ENCODE data around the gene ARHGAP10.

The ARHGAP10 gene

DNA sequence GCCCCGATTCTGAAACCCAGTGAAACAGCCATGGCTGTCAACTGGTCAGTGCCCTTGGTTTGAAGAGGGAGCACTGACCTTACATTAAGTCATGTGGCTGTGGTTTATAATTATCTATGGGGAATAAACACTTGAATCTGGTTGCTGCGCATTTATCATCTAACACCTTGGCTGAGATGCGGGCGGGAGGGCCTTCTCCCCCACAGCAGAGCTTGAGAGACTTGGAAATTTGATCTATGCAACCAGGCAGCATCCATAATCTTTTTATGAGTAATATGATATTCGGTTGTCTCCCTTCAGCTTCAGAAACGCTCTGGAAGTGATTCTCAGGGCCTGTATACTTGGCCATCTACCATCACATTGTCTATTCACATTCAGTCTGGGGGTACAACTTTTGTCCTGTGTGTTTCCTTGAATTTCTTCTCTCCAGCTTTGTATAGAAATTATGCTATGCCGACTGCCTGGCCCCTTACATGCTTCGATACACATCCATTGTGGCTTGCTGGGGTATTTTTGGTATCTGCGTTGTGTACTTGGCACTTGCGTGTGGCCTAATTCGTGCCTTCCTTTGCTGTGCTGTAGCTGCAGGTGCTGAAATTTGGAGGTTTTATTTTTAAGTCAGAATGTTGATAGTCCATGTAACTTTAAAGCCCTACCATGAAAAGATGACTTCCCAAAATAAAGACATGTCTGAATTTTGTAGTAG, 321.6 kb downstream of the ARHGAP10 start:
- Mint-ChIP-seq H3K4me3 (no peak overlapping the region), H3K27ac (no peak overlapping the region), H3K27me3 (ENCODE audit: low read depth) (no peaks in the 10 kb centered on the region), H3K9me3 (no peaks in the 10 kb centered on the region), H3K4me1 (ENCODE audit: low read depth) (peaks cover 50% of the 10 kb centered on the region), H3K36me3 (ENCODE audit: low read depth) (peaks cover 8% of the 10 kb centered on the region)

DNA sequence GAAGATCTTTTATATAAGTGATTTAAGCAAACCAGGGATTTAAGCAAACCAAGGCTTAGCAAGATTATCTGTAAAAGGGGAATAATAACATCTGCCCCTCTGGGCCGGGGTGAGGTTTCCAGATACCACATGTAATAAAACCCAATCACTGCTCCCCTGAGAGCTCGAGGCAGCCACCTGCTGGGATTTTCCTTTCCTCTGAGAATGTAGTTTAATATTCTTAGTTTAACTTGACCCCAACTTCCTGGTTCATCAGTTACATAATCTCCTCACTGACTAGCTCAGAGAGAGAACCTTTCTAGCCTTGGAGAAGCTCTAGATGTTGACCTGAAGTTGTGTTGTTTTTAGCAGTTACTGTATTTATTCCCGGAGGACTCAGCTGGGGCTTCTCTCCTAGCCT, 322.4 kb downstream of the ARHGAP10 start:
- no peaks in the 10 kb centered on the region for H3K27me3 Mint-ChIP-seq (ENCODE audit: low read depth)
- peak overlapping the region; percentile 45 for H3K27ac Mint-ChIP-seq
- peaks cover 57% of the 10 kb centered on the region for H3K4me1 Mint-ChIP-seq (ENCODE audit: low read depth)
- H3K9me3 Mint-ChIP-seq: no peaks in the 10 kb centered on the region
- no peak overlapping the region for H3K4me3 Mint-ChIP-seq
- H3K36me3 Mint-ChIP-seq (ENCODE audit: low read depth): peaks cover 8% of the 10 kb centered on the region

GRCh38 chr4:148055844-148056243, 324.0 kb downstream of the ARHGAP10 start:
- Mint-ChIP-seq H3K27ac (no peak overlapping the region), H3K9me3 (no peaks in the 10 kb centered on the region), H3K4me3 (no peak overlapping the region), H3K36me3 (ENCODE audit: low read depth) (peaks cover 12% of the 10 kb centered on the region), H3K4me1 (ENCODE audit: low read depth) (peaks cover 63% of the 10 kb centered on the region), H3K27me3 (ENCODE audit: low read depth) (no peaks in the 10 kb centered on the region)

DNA sequence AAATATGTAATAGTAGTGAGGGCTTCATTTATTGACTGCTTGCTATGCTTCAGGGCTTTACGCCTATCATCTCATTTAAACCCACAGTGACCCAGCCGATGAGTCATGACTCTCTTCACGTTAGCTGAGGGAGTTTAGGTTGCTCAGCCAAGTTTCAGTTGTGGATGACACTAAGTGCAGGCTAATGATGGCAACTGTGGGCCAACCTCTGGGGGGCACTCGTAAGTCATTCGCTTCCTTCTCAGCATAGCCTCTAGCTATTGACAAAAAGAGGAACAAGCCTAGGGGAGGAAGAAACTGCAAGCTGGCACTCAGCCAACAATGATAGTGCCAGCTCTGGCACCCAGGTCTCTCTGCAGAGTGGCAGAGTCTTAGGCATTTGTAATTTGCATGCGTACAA, 325.0 kb downstream of the ARHGAP10 start:
- H3K4me1 Mint-ChIP-seq (ENCODE audit: low read depth): peaks cover 66% of the 10 kb centered on the region
- no peaks in the 10 kb centered on the region for H3K27me3 Mint-ChIP-seq (ENCODE audit: low read depth)
- no peak overlapping the region for H3K4me3 Mint-ChIP-seq
- peak overlapping the region; percentile 5 for H3K27ac Mint-ChIP-seq
- H3K9me3 Mint-ChIP-seq: no peaks in the 10 kb centered on the region
- H3K36me3 Mint-ChIP-seq (ENCODE audit: low read depth): peaks cover 12% of the 10 kb centered on the region

DNA sequence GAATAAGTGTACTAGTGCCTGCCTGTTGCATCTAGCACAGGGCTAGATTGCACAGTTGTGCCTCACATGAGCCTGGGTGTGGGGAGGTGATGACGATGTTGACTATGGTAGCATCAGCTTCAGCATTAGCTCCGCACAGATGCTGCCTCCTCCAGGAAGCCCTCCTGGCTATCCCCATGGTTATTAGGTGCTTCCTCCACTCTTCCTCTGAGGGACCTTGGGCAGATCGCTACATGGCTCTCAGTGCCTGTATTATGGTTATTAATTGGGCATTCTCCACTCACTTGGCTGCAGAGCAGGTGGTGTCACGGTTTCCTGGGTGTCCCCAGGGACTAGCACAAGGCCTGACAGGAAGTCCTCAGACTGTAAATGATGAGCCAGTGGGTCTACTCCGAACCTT, 325.6 kb downstream of the ARHGAP10 start:
- H3K4me1 Mint-ChIP-seq (ENCODE audit: low read depth): peaks cover 61% of the 10 kb centered on the region
- H3K27me3 Mint-ChIP-seq (ENCODE audit: low read depth): no peaks in the 10 kb centered on the region
- no peaks in the 10 kb centered on the region for H3K9me3 Mint-ChIP-seq
- no peak overlapping the region for H3K27ac Mint-ChIP-seq
- peaks cover 11% of the 10 kb centered on the region for H3K36me3 Mint-ChIP-seq (ENCODE audit: low read depth)
- H3K4me3 Mint-ChIP-seq: no peak overlapping the region

DNA sequence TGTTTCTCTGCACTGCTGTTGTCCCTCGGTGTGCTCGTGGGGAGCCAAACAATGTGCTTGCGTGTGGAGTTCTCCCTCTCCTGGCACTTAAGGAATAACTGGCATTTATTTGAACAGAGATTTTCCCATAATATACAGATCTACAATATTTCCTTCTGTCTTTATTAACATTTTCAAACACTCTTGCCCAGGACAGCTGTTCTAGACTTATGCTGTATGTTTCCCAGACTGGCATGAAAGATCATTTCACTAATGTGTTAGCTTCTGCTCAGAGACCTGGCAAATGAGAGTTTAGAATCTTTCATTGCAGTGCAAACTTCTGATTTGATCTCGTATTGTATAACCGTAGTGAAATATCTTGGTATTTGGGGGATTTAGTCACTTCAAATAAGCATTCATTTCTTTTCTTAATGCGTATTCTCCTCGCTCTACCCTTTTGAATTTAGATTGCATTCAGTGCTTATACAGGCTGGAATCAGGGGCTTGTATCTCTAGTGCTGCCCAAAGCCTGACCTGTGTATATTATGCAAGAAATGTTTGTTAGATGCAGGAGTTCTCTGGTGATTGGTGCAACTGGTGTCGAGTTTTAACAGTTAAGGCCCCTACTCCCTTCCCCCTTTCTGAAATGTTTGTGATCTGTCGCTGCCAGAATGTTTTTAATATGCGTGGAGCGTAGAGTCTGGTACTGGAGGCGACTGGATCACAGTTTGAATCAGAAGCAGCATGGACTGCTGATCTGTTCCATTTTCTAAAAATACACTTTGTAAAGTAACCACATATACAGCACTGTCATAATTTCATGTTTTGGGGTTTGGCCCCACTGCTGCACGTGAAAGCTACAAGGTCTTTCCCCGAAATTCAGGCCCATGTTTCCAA, 326.3 kb downstream of the ARHGAP10 start:
- H3K27me3 Mint-ChIP-seq (ENCODE audit: low read depth): no peaks in the 10 kb centered on the region
- H3K27ac Mint-ChIP-seq: no peak overlapping the region
- H3K36me3 Mint-ChIP-seq (ENCODE audit: low read depth): peaks cover 8% of the 10 kb centered on the region
- H3K9me3 Mint-ChIP-seq: no peaks in the 10 kb centered on the region
- no peak overlapping the region for H3K4me3 Mint-ChIP-seq
- peaks cover 55% of the 10 kb centered on the region for H3K4me1 Mint-ChIP-seq (ENCODE audit: low read depth)

DNA sequence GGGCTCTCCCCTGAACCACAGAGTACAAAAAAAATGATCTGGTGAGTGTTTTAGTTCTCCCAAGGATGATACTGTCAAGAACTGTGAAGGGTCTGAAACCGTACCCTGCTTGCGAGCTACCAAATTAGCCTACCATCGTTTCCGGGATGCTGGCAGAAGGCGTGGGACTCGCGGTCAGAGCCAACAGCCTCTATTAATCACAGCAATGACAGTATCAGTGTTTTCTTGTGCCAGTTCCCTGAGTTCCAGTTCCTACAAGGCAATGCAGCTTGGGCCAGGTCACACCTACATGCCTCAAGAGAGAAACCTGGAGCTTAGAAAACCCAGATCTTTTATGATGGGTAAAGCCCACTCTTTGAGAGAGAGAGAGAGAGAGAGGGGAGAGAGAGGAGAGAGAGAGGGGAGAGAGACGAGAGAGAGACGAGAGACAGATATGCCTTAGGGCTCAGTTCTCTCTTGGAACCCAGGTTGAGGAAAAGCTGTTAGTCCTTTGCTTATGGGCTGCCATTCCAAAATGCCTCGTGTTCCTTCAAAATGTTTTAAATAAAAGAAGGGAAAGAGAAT, 327.8 kb downstream of the ARHGAP10 start:
- no peaks in the 10 kb centered on the region for H3K27me3 Mint-ChIP-seq (ENCODE audit: low read depth)
- no peaks in the 10 kb centered on the region for H3K9me3 Mint-ChIP-seq
- H3K4me3 Mint-ChIP-seq: peak overlapping the region; percentile 69
- peaks cover 40% of the 10 kb centered on the region for H3K4me1 Mint-ChIP-seq (ENCODE audit: low read depth)
- H3K36me3 Mint-ChIP-seq (ENCODE audit: low read depth): peaks cover 9% of the 10 kb centered on the region
- peak overlapping the region; percentile 67 for H3K27ac Mint-ChIP-seq

- H3K9me3 Mint-ChIP-seq: no peaks in the 10 kb centered on the region
- H3K27me3 Mint-ChIP-seq (ENCODE audit: low read depth): no peaks in the 10 kb centered on the region
- peak overlapping the region; percentile 80 for H3K27ac Mint-ChIP-seq
- peaks cover 39% of the 10 kb centered on the region for H3K4me1 Mint-ChIP-seq (ENCODE audit: low read depth)
- peaks cover 11% of the 10 kb centered on the region for H3K36me3 Mint-ChIP-seq (ENCODE audit: low read depth)
- peak overlapping the region; percentile 71 for H3K4me3 Mint-ChIP-seq
These were observed 328.6 kb downstream of the ARHGAP10 start for GRCh38 chr4:148060264-148061140.

DNA sequence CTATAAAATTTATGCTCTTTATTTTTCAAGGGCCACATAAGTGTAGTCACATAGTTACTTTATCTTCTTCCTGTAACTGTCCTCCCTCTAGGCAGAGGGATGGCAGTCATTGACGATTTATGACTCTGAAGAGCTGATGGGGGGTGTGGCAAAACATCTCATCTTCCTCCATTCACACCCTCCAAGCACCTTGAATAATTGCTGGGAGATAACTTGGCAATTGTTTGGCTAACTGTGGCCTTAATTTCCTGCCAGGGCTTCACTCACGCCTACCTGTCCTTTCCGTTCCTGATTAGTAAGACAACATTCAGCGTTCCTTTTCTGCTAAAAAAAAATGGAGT, 329.2 kb downstream of the ARHGAP10 start:
- H3K27ac Mint-ChIP-seq: peak overlapping the region; percentile 80
- H3K4me3 Mint-ChIP-seq: peak overlapping the region; percentile 71
- no peaks in the 10 kb centered on the region for H3K9me3 Mint-ChIP-seq
- peaks cover 11% of the 10 kb centered on the region for H3K36me3 Mint-ChIP-seq (ENCODE audit: low read depth)
- H3K27me3 Mint-ChIP-seq (ENCODE audit: low read depth): no peaks in the 10 kb centered on the region
- peaks cover 35% of the 10 kb centered on the region for H3K4me1 Mint-ChIP-seq (ENCODE audit: low read depth)

DNA sequence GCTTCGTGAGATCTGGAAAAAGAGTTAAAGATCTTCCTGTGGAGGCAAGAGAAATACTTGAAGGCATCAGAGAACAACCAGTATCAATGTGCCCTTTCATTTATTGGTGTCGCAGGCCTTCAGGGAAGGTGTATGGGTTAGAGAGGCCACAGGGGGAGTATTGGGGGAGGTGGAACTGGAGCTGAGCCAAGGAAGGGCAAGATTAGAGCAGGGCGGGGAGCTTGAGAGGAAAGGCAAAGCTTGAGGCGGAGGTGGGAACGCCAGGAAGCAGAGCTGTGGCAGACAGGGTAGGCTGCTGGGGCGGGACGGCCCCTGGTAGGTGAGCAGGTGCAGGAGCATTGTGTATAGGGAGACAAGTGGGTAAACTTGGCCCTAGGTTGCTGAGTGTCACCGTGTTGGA, 329.9 kb downstream of the ARHGAP10 start:
- H3K27ac Mint-ChIP-seq: no peak overlapping the region
- no peaks in the 10 kb centered on the region for H3K9me3 Mint-ChIP-seq
- H3K36me3 Mint-ChIP-seq (ENCODE audit: low read depth): peaks cover 10% of the 10 kb centered on the region
- H3K27me3 Mint-ChIP-seq (ENCODE audit: low read depth): no peaks in the 10 kb centered on the region
- peaks cover 31% of the 10 kb centered on the region for H3K4me1 Mint-ChIP-seq (ENCODE audit: low read depth)
- H3K4me3 Mint-ChIP-seq: no peak overlapping the region

DNA sequence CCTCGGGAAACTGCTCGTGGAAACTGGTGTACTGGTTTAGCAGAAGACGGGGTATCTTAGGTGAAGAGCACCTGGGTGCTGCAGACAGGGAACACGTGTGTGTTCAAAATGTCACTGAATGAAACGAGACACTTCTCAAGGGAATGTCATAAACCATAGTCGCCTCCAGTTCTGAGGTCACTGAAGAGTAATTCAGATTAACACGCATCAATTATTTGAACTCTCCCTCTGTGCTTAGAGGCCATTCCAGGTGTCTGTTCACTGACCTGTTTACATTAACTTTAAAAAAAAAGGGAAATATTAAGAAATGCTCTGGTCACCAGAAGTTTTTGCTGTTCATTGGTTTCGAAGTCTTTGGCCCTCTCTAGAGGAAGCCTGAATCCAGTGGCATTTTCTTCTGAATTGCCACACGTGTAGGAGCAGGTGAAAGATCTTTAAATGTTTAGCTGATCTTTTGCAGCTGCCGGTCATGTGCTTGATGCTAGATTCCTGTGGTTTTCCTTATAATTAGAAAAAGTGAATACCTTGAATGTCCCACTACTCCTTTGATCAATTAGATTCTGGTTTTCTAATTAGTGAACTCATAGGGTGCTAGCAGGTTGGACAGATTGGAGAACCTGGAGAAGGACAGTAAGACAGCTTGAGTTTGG, 330.5 kb downstream of the ARHGAP10 start:
- H3K4me1 Mint-ChIP-seq (ENCODE audit: low read depth): peaks cover 25% of the 10 kb centered on the region
- peaks cover 10% of the 10 kb centered on the region for H3K36me3 Mint-ChIP-seq (ENCODE audit: low read depth)
- no peak overlapping the region for H3K27ac Mint-ChIP-seq
- H3K27me3 Mint-ChIP-seq (ENCODE audit: low read depth): no peaks in the 10 kb centered on the region
- no peak overlapping the region for H3K4me3 Mint-ChIP-seq
- no peaks in the 10 kb centered on the region for H3K9me3 Mint-ChIP-seq

GRCh38 chr4:148064451-148064850, 332.6 kb downstream of the ARHGAP10 start:
- Mint-ChIP-seq H3K9me3 (no peaks in the 10 kb centered on the region), H3K4me1 (ENCODE audit: low read depth) (peaks cover 15% of the 10 kb centered on the region), H3K27ac (no peak overlapping the region), H3K4me3 (no peak overlapping the region), H3K36me3 (ENCODE audit: low read depth) (peaks cover 10% of the 10 kb centered on the region), H3K27me3 (ENCODE audit: low read depth) (no peaks in the 10 kb centered on the region)

DNA sequence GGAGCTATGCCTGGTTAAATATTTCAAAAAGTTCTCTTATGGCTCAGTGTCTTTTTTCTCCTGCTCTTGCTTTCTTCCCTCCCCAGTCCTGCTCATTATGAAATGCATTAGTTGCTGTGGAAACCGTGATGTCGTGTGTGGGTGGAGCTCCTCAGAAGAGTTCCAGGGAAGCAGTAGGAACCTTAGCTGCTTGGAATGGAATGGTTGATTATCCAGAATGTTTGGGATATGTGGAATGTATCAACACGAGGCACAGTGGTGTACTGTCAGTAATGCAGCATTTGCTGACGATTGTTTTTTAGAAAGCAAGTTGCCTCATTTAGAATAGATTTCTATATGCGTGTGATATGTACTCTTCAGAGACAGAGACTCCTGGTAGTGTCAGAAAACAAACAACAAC, 333.2 kb downstream of the ARHGAP10 start:
- H3K4me1 Mint-ChIP-seq (ENCODE audit: low read depth): peaks cover 11% of the 10 kb centered on the region
- H3K36me3 Mint-ChIP-seq (ENCODE audit: low read depth): peaks cover 6% of the 10 kb centered on the region
- no peak overlapping the region for H3K4me3 Mint-ChIP-seq
- no peak overlapping the region for H3K27ac Mint-ChIP-seq
- H3K9me3 Mint-ChIP-seq: no peaks in the 10 kb centered on the region
- no peaks in the 10 kb centered on the region for H3K27me3 Mint-ChIP-seq (ENCODE audit: low read depth)

Measured in T-helper 1 cell treated with Interleukin-12 subunit alpha and Interleukin-12 subunit beta and Interleukin-4 antibody, amounts not matched to agents 30 μg/mL and 1 μg/mL, for 36 hours (primary cell).